Effector CD4-positive, alpha-beta T cell (primary cell): ENCODE results near the gene TNFRSF25.
"Not testable (repeated sequence)": the region's sequence is repeated elsewhere in the genome, so short reads cannot be mapped to it uniquely, and the experiment has no call there.

Source experiments
- DNase-seq: peaks from one replicate; pipeline ENCODE4 v3.0.0-alpha.2; 2020

The TNFRSF25 gene

DNA sequence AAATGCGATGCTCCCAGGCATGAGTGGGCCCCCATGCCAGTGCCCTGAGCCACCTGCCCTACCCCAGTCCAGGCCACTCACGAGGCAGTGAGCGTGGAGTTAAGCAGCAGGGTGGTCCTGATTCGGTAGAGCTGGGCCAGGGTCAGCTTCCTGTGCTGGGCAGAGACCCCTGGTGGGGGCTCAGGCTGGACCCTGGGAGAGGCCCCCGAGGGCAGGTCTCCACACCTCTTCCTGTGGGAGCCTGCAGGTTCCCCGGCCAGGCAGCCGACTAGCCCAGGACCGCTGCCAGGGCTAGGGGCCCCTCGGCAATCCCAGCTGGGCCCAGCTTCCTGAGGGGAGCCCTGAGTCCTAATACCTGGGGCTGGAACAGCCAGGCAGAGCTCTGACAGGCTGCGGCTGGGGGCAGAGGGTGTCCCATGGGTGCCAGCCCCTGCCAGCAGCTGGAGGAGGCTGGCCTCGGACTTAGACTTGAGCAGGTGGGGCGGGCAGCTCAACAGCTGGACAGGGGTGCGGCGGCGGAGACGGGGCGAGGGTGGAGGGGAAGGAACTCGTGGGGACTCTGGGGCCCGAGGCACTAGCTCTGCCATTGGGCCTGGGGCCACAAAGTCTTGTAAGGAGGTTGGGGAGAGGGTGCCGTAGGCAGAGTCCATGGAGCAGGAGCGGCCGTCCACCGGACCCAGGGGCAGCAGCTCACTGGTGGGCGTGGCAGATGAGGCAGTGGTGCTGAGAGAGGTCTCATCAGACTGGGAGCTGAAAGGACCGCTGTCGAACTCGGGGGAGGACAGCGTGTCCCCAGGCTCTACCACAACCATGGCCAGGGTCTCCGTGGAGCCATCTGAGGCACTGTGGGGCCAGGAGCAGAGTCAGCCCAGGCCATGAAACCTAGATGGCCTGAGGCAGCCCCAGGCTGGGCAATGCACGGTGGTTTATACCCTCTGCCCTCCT lies 2.0 kb upstream of the TNFRSF25 start:
- no peak for DNase-seq

DNA sequence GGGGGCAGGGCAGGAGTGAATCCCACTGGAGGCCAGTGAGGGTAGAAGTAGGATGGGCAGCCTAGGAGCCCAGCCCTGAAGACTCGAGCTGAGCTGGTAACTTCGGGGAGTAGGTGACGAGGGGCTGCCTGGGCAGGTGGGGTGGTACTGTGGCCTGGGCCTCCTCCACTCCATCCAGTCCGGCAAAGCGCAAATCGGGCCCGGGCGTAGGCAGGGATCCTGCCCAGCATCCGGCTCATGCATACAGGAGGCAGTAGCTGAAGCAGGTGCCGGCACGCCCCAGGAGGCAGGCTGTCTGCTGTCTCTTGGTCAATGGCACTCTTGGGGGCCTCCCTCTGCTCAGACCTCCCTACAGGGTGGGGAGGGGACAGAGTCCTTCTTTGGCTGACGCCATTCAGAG lies 1.3 kb upstream of the TNFRSF25 start:
- no peak for DNase-seq

DNA sequence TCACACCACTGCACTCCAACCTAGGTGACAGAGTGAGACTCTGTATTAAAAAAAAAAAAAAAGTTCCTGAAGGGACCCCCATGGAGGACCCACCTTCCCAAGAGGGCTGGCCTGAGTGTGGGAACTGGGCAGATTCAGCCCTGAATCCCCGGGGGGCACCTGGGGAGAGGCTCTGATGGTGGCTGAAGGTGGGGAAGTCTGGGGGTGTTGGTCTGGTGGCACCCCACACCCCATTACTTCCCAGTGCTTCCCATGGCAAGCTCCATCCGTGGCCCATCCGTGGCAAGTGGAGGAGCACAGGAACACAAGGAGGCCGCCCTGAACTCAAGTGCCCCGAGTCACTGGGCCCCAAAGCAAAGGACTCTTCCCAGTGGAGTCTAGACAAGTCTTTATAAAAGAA lies 778 bp upstream of the TNFRSF25 start:
- DNase-seq, result no peak

DNA sequence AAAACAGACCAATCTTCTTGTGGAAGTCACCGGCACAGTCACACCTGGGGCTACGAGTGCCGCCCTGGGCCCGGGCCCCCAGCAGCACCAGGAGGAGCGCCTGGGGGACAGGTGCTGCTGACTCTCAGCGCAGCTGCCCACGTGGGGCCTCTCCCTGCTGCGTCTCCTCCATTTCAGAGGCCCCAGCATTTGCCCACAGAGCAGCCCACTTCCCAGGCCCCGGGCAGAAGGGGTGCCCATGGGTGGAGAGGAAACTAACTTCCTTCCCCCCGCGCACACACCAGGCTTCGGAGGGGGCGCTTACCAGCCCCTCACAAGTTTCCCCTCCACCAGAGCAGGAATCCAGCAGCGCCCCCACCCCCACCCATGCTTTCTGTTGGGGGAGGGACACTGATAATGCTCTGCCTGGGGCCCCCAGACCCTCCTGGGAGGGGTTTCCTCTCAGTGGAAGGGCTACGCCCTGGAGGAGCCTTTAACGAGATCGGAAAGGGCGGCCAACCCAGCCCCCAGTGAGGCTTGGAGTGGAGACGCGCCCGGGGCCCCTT lies 440 bp downstream of the TNFRSF25 start:
- peak; percentile 42 for DNase-seq

DNA sequence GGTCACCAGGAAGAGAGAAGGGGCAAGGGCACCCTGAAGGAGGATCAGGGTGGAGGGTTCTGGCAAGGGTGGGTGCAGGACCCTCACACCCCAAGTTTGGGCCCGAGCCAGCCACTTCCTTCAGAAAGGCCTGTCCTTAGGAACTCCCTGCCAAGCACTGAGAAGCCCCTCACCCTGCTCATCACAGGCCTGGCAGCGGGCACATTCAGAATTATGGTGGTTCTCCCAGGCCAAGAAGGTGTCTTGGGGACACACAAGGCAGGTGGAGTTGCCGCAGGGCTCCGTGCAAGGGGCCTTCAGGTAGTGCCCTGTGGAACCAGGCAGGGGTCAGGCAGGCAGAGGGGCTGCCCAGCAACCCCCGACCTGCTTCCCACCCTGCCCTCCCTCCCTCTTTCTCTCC lies 1.1 kb downstream of the TNFRSF25 start:
- no peak for DNase-seq

DNA sequence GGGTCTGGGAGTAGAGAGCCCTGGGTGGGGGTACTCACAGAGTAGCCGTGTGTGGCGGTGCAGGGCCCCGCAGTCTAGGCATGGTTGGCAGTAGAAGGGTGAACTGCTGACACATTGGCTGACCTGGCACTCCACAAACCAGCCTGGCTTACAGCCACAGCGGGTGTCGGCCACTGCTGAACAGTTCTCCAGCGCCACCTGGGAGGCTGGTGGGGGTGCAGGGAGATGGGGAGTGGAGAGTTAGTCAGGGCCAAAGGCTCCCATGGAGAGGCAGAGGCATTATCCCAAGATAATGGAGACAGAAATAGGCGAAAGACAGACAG lies 1.5 kb downstream of the TNFRSF25 start:
- peak; percentile 36 for DNase-seq

DNA sequence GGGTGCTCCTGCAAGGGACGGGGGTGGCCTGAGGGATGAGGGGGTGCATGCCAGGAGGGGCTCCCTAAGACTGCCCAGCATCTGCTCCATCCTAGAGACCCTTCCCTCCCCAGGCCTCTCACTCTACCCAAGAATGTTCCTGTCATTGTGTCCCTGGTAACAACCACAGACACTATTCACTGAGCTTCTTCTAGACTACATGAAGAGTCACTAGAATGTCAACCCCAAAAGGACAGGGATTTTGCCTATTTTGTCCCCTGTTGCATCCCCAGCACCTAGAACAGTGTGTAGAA lies 2.9 kb downstream of the TNFRSF25 start:
- DNase-seq, result no peak

DNA sequence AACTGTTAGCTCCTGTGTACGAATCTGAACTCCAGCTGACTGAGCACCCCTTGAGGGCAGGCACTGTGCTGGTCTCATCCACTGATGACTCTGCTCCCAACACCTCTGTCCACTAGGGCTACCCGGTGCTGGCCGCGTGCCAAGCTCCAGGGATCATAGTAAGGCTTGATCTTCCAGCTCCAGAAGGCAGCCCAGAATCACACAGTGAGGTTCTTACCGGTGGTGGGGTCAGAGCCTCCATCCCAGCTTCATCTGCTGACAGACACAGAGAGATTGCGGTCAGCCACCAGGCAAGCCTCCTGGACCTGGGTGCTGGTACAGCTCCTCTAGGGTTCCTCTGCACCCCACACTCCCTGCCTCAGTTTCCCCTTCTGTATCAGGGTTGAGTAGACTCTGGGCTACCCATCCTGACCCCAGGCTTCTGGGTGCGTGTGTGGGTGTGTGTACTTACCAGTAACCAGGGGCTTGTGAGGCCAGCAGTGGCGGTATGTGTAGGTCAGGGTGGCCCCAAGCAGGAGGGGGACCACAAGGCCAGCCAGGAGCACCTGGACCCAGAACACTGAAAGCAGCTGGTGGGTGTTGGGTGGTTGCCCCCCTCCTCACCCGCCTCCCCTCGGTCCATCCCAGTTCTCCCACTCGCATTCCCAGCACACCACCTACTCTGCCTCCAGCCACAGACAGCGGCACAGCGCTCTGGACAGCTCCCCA lies 3.4 kb downstream of the TNFRSF25 start:
- DNase-seq, result no peak

DNA sequence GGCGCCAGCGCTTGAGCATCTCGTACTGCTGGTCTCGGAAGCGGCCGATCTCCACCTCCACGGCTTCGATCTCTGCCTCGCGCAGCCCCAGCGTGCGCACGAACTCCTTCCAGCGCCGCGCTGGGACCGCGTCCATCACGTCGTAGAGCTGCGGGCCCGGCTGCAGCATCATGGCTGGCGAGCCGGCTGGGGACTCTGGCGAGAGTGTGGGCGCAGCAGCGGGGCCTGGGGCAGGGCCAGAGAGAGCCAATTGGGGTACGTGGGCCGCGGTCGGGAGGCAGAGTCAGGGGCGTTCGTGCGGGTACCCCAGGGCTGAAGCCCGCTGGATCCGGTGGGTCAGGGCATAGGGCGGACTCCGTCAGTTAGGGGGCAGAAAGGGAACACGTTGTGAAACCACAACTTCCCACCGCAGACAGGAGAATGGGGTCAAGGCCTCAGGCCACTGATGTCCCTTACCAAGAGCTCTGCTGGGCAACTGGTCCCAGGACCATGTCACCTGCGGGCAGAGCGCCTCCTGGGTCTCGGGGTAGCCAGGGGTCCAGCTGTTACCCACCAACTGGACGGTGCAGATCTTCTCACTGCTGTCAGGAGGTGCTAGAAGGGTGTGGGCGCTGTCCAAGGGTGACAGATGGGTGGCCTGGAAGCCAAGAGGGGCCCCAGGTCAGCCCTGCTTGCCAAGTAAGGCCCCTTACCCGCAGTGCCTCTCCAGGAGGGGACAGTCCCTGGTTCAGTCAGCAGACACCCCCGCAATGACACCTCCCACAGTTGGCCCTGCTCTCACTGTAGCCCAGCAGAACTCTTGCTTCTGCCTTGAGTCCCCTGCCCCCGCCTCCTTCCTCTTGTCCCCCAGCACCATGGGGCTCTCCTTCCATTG lies 4.2 kb downstream of the TNFRSF25 start:
- DNase-seq, result no peak

DNA sequence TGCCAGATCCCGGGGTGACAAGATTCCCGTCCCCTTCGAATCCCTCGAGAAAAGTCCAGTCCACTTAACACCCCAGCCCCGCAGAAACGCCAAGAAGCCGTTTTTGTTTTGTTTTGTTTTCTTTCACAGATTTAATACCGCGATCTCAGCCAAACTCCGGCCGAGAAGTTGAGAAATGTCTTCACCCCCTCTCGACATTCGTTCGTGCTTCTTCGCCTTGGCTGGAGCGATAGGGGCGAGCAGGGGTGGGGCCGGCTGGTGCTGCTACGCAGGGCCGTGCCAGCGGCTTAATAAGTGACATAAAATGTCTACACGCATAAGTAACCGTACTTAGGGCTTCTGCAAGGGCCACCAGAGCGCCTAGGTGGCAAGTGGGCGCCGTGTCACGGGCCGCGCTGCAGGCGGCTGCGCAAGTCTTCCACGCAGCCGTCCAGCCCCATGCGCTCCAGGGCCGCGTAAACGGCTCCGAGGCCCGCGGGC lies 4.9 kb downstream of the TNFRSF25 start:
- DNase-seq, result no peak

DNA sequence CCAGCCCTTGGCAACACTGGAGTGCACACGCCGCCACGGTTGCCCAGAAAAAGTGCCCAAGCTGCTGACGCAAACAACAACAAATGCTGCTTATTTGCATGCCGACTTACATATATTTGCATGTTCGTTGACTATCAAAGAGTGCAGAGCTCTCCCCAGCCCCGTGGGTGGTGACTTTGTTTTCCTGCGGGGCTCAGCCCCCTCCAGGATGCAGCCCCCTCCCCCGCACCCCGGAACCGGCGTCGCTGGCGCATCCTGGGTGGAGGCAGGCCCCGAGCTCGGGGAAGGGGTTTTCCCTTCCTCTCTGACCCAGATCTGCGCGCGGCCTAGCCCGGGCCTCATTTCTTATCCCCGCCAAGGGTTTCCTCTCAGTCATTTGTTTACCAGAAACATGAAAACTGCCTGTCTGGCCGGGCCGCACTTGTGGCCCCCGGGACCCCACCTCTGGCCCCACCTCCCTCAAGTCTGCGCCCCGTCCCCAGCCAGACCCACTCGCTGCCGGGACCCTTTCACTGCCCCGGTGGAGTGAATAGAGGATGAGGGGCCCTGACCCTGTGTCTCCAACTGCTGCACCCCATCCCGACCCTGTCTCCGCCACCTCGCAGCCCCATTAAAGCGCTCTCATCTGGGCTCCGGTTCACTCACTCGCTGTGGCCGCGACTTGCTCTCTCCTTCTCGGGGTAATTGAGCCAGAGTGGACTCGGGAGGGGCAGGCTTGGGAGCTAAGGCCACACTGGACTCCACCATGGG lies 5.5 kb downstream of the TNFRSF25 start:
- DNase-seq, result peak; percentile 95

DNA sequence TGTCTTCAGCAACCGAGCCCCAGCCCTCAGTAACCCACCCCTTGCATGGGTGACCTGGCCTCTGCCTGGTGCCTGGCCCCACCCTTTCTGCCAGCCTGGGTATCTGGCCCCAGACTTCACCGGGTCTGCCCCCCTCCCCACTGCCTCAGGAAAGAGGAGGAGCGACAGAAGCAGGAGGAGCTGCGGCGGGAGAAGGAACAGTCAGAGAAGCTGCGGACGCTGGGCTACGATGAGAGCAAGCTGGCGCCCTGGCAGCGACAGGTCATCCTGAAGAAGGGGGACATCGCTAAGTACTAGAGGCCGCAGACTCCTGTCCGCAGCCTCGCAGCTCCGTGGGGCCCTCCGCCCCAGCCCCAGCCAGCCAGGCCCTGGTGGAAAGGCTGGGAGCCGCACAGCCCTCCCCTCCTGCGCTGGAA lies 6.1 kb downstream of the TNFRSF25 start:
- peak; percentile 63 for DNase-seq

DNA sequence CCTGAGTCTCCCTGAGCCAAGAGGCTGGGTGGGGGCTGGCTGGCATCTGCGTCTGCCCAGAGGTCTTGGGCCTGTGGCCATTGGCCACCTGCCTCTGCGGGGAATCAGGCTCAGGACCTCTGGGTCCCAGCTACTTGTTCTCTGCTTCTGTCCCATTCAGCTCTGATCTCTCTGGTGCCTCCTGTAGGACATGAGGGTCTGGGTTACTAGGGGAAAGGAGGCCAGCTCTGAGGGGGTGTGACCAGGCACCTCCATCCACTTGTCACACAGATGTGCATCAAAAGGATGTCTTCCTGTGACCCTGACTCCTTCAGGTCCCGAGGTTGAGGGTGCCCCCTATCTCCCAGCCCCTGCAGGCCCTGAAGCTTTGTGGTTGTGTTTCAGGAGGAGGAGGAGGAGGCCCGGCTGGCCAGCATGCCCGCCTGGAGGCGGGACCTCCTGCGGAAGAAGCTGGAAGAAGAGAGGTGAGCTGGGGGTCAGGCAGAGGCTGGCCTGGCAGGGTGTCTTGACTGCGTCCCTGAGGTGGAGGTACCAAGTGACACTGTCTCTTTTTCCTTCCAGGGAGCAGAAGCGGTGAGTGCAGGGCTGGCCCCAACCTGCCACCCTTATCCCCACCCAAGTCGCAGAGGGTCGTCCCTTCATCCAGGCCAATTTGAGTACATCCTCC lies 9.0 kb downstream of the TNFRSF25 start:
- no peak for DNase-seq

DNA sequence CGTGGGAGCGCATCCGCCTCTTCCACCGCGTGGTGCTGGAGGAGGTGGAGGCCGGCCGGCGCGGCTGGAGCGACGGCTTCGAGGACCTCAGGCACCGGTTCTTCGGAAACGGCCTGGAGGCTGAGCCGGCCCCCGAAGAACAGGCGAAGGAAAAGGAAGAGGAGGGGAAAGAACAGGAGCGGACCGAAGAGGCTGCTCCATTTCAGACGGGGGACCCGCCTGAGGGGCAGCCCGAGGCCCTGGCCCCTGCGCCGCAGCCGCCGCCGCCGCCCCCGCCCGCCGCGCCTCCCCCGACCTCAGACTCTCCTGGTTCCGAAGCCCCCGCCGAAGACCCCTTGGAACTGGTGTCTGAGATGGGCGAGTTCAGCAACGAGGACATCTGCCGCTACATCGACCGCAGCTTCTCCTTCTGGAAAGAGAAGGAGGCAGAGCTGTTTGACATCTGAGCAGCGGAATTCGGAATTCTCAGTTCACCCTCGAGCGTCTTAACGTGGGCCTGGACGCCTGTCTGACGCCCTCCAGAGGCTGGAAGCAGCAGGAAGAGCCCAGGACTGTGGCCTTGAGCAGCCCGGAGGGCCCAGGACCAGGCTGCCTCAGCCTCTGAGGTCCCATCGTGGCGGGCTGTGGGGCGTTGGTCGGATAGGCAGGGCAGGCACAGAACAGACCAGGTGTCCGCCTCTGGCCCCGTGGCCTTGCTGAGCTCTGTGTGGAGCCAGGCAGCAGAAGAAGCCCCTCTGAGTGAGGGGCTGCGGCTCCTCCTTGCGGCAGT lies 10.0 kb downstream of the TNFRSF25 start:
- not testable (repeated sequence) for DNase-seq

DNA sequence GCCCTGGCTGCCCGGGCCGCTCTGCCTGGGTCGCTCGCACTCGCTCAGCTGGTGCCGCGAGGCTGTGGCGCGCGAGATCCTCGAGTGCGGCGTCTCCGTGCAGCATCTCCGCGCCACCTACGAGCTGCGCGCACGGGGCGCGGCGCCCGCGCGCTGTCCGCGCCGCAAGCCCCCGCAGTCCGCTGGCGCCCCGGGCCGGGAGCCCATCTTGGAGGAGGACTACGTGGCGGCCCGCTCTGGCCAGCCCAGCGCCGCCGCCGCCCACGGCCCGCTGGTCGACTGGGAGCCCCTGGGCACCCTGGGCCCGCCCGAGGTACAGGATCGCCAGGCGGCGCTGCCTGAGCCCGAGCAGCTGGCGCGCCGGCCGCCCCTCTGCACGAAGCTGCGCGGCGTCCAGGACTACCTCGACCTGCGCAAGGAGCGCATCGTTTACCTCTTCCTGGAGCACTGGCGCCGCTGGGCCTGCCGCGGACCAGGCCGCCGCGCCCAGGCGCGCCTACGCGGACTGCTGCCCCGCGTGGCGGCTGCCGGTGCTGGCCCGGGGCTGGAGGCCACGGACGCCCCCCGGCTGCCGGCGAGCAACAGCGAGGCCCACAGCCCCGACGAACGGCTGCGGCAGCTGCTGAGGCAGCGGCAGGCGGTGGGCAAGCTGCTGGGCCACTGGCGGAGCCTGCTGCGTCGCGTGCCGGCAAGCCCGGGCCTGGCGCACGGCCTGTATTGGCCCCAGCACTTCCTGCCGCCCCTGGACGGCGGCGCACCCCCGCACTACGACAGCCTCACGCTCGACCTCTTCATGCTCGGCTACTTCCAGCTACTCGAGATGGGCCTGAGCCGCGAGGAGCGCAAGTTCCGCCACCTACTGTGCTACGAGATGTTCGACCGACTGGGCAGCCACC lies 10.9 kb downstream of the TNFRSF25 start:
- peak; percentile 31 for DNase-seq

DNA sequence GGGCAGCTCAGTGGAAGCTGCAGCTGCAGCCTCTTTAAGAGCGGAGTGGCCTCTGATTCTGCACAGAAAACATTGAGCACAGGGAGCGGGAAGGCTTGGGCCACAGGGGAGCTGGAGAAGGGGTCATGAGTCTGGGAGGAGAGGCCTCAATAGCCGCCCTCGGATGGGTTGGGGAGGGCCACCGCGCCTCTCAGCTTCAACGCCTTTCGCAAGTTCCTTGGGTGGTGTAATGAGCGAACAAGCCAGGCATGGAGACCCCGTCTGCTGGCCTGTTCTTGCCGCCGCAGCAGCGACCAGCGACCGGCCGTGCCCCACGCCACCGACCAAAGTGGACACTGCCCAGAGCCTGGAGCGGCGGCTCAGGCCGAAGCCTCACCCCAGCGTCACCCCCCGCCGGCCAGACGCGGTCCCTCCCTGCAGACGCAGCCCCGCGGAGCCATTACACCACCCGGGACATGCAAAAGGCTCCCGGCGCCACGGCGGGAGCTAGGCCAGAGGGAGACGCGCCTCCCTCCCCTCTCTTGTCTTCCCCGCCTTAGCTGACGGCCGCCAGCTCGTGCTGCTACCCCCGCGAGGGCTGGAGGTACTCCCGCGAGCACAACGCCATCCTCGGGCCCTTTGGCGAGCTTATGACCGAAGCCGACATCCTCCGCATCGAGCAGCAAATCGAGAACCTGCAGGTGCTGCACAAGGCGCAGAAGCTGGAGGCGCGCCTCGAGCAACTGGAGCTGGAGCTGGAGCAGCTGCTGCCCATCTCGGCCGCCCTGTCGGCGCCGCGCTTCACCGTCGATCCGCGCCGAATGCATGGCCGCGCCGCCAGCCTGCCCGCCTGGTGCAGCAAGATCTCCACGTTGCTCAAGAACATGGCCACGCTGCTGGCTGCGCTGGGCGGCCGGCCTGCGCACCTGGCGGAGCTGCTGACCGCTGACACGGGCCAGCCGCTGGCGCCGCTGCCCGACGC lies 11.8 kb downstream of the TNFRSF25 start:
- not testable (repeated sequence) for DNase-seq

DNA sequence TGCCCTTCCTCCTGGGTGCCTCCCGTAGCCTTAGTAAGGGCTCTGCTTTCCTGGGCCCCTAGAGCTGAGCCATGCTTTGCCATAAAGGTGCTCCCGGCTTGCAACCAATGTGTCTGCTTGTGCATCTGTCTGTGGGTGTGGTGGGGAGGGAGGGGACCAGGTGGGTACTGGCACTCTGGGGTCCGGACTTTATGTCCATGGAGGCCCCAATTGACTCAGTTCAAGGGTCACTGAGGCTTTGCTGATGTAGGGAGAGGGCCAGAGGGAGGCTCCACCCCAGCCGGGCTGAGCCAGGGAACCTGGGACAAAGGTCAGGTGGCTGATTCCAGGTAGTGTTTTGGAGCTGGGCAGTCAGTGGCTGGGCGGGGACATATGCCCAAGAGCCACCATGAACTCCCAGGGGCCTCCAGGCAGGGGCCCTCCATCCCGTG lies 15.0 kb downstream of the TNFRSF25 start:
- DNase-seq, result no peak

DNA sequence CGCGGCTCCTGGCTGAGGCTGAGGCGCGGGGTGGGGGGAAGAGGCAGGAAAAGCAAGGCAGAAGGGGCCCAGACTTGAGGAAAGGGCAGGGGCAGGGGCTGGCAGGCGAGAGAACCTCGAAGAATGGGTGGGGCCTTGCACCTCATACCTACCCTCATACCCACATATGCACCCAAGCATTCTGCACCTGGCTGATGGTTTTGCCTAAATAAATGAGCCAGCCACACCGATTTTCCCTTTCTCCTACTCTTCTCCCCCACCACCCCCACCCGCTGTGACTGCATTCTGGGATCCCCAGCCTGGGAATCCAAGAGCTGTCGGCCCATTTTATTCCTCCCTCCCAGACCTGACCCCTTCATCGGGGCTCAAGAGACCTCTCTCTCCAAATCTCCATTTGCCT lies 15.5 kb downstream of the TNFRSF25 start:
- DNase-seq, result not testable (repeated sequence)
